Caco-2 (cell line): Measurements from ENCODE around the gene CENPM. TPM values are rescaled to one million over a fixed set of nuclear protein-coding genes. Genes with fewer than 3 reads are reported as not detected.

Source experiments
- BruUV-seq: library from RNA; stranded (reverse); fragments of 400-500 nt; replicated peaks from 2 replicates; lab custom pipeline; 2021; lab: Mats Ljungman, UMichigan
- CTCF ChIA-PET: fragments of 300-600 bp; sonication (Branson Sonifier 250); formaldehyde crosslinking; loops from one replicate; lab custom pipeline; 2022; ENCODE audit warnings: antibody characterized with exemption; lab: Charles Lee
- POLR2A ChIA-PET: fragments of 300-600 bp; sonication (Branson Sonifier 250); formaldehyde crosslinking; loops from one replicate; lab custom pipeline; 2022; ENCODE audit warnings: antibody characterized with exemption; lab: Charles Lee
- DNase-seq, 2 experiments: peaks; one replicate each; pipeline versions ENCODE4 v3.0.0 to v3.0.0-alpha.2; 2020 to 2022
- H3K27me3 ChIP-seq: replicated peaks from 2 replicates; pipeline ENCODE4 v1.6.0; 2011; ENCODE audit warnings: low read length; ENCODE audit not compliant: control insufficient read depth, insufficient read depth
- H3K36me3 ChIP-seq: 2 replicates; pipeline ENCODE4 v1.5.1; 2011; ENCODE audit warnings: low read length; ENCODE audit not compliant: control insufficient read depth, insufficient read depth
- H3K4me1 ChIP-seq: fragments of 250-450 bp; sonication (Bioruptor Pico); 2 replicates; pipeline ENCODE4 v1.5.1; 2020; ENCODE audit warnings: mild to moderate bottlenecking
- H3K4me3 ChIP-seq: 2 replicates; pipeline ENCODE4 v1.5.1; 2011; ENCODE audit warnings: low read depth, mild to moderate bottlenecking, control low read depth, low read length
- H3K9me3 ChIP-seq: fragments of 250-450 bp; sonication (Bioruptor Pico); 2 replicates; pipeline ENCODE4 v1.5.1; 2020; ENCODE audit warnings: mild to moderate bottlenecking, moderate library complexity
- H3K27ac Mint-ChIP-seq: one replicate; pipeline ENCODE4 v1.8.0; 2022; ENCODE audit warnings: mixed read lengths; ENCODE audit not compliant: unreplicated experiment
- H3K27me3 Mint-ChIP-seq: one replicate; pipeline ENCODE4 v1.8.0; 2022; ENCODE audit warnings: mixed read lengths; ENCODE audit not compliant: insufficient read depth, unreplicated experiment
- H3K36me3 Mint-ChIP-seq: one replicate; pipeline ENCODE4 v1.8.0; 2022; ENCODE audit warnings: mild to moderate bottlenecking, mixed read lengths; ENCODE audit not compliant: insufficient read depth, unreplicated experiment
- H3K4me1 Mint-ChIP-seq: one replicate; pipeline ENCODE4 v1.8.0; 2022; ENCODE audit warnings: low read depth, mixed read lengths; ENCODE audit not compliant: unreplicated experiment
- H3K4me3 Mint-ChIP-seq: one replicate; pipeline ENCODE4 v1.8.0; 2022; ENCODE audit warnings: mild to moderate bottlenecking, moderate library complexity, mixed read lengths; ENCODE audit not compliant: unreplicated experiment
- H3K9me3 Mint-ChIP-seq: one replicate; pipeline ENCODE4 v1.8.0; 2022; ENCODE audit warnings: mixed read lengths; ENCODE audit not compliant: unreplicated experiment
- CTCF ChIP-seq, 2 experiments: fragments of 200-600 bp in 1 of 2; IDR thresholded peaks; 1 replicate in 1 of 2; 2 replicates in 1 of 2; pipeline versions ENCODE4 v1.5.1 to v1.8.0; 2011 to 2022; ENCODE audit warnings: antibody characterized with exemption in 1 of 2, control low read depth in 1 of 2, inconsistent platforms in 1 of 2, low read depth in 1 of 2, low read length in 1 of 2, mild to moderate bottlenecking in 1 of 2, moderate library complexity in 1 of 2; ENCODE audit not compliant: insufficient read depth in 1 of 2, severe bottlenecking in 1 of 2, unreplicated experiment in 1 of 2
- intact Hi-C: fragments of 100-400 bp; cut with micrococcal nuclease; formaldehyde crosslinking; loops from one replicate; pipeline ENCODE4 v1.10.0; 2022; ENCODE audit not compliant: unreplicated experiment
- total RNA-seq: library from RNA; stranded (reverse); gene quantifications from 2 replicates; pipeline ENCODE4 v1.2.3, GENCODE V29; 2022

Gene CENPM
- total RNA-seq, 1 experiment from 2014 or later, result 46.4 TPM

- Histone ChIP-seq H3K9me3 (no peaks in the 10 kb centered on the region), H3K36me3 (no peaks in the 10 kb centered on the region), H3K4me3 (no peak overlapping the region), H3K4me1 (no peaks in the 10 kb centered on the region), H3K27me3 (no peaks in the 10 kb centered on the region)
- H3K27ac Mint-ChIP-seq, result no peak overlapping the region
- H3K36me3 Mint-ChIP-seq, result no peaks in the 10 kb centered on the region
- POLR2A ChIA-PET, result no interaction called here
- no peak overlapping the region for H3K4me3 Mint-ChIP-seq
- TF ChIP-seq CTCF (IDR thresholded peaks at IDR 0.05; ENCODE audit: insufficient read depth in 1 of 2, low read depth in 1 of 2, low read length in 1 of 2, severe bottlenecking in 1 of 2, unreplicated experiment in 1 of 2), result no peak
- H3K27me3 Mint-ChIP-seq, result no peaks in the 10 kb centered on the region
- intact Hi-C loops, result no loop called here
- no peaks in the 10 kb centered on the region for H3K9me3 Mint-ChIP-seq
- CTCF ChIA-PET, result interaction anchor here (0.6 kb wide), 1 partner anchor 208 kb away, joined by 3 read pairs; no protein-coding TSS in a partner anchor
- no peak for DNase-seq
- H3K4me1 Mint-ChIP-seq, result peaks cover 10% of the 10 kb centered on the region
- BruUV-seq, result no TSS peak
These were observed 36.8 kb upstream of the CENPM start for GRCh38 chr22:41983513-41984405.

- POLR2A ChIA-PET, result no interaction called here
- Histone ChIP-seq H3K4me1 (no peaks in the 10 kb centered on the region), H3K27me3 (no peaks in the 10 kb centered on the region; the same call in 1 of the 2 replicates), H3K4me3 (no peak overlapping the region), H3K36me3 (no peaks in the 10 kb centered on the region), H3K9me3 (no peaks in the 10 kb centered on the region)
- CTCF ChIA-PET, result interaction anchor here (0.6 kb wide), 1 partner anchor 207 kb away, joined by 3 read pairs; no protein-coding TSS in a partner anchor
- H3K9me3 Mint-ChIP-seq, result no peaks in the 10 kb centered on the region
- no peak for DNase-seq
- H3K27me3 Mint-ChIP-seq, result no peaks in the 10 kb centered on the region
- intact Hi-C loops, result no loop called here
- TF ChIP-seq CTCF (IDR thresholded peaks at IDR 0.05; ENCODE audit: insufficient read depth in 1 of 2, low read depth in 1 of 2, low read length in 1 of 2, severe bottlenecking in 1 of 2, unreplicated experiment in 1 of 2), result no peak
- H3K27ac Mint-ChIP-seq, result no peak overlapping the region
- no TSS peak for BruUV-seq
- H3K4me3 Mint-ChIP-seq, result no peak overlapping the region
- H3K36me3 Mint-ChIP-seq, result no peaks in the 10 kb centered on the region
- peaks cover 10% of the 10 kb centered on the region for H3K4me1 Mint-ChIP-seq
These were observed 35.9 kb upstream of the CENPM start for GRCh38 chr22:41982865-41983264.

- POLR2A ChIA-PET, result no interaction called here
- Histone ChIP-seq H3K27me3 (no peaks in the 10 kb centered on the region; the same call in none of the 2 replicates), H3K4me3 (no peak overlapping the region), H3K9me3 (no peaks in the 10 kb centered on the region), H3K4me1 (no peaks in the 10 kb centered on the region), H3K36me3 (no peaks in the 10 kb centered on the region)
- peaks cover 15% of the 10 kb centered on the region for H3K27me3 Mint-ChIP-seq
- intact Hi-C loops, result no loop called here
- CTCF ChIA-PET, result no interaction called here
- BruUV-seq, result no TSS peak
- TF ChIP-seq CTCF (IDR thresholded peaks at IDR 0.05; ENCODE audit: insufficient read depth in 1 of 2, low read depth in 1 of 2, low read length in 1 of 2, severe bottlenecking in 1 of 2, unreplicated experiment in 1 of 2), result no peak
- H3K9me3 Mint-ChIP-seq, result no peaks in the 10 kb centered on the region
- peaks cover 10% of the 10 kb centered on the region for H3K4me1 Mint-ChIP-seq
- H3K4me3 Mint-ChIP-seq, result no peak overlapping the region
- no peaks in the 10 kb centered on the region for H3K36me3 Mint-ChIP-seq
- DNase-seq, result no peak
- H3K27ac Mint-ChIP-seq, result no peak overlapping the region
These were observed 32.7 kb upstream of the CENPM start for GRCh38 chr22:41979423-41980250.
